Adrenal gland (tissue), 12 donors: ENCODE results near the gene GASK1A. TPM values are rescaled to one million over a fixed set of nuclear protein-coding genes. Genes with fewer than 3 reads are reported as not detected.

Experiments
- DNase-seq, 7 donors: peaks; one replicate each; pipeline ENCODE4 v3.0.0-alpha.2; 2019 to 2020
- H3K27ac ChIP-seq, 5 donors: fragments of 200-600 bp; sonication (generic) in 4 of 5; 1 replicate in 3 of 5; 2 replicates in 2 of 5; pipeline versions ENCODE4 v1.5.1 to v1.8.0; 2016 to 2020; ENCODE audit warnings: mild to moderate bottlenecking in 1 of 5
- H3K27me3 ChIP-seq: fragments of 200-600 bp; 2 replicates; pipeline ENCODE4 v1.8.0; 2021
- H3K36me3 ChIP-seq, 2 donors: fragments of 200-600 bp; replicated peaks in 1 of 2; 1 replicate in 1 of 2; 2 replicates in 1 of 2; pipeline versions ENCODE4 v1.5.1 to v1.8.0; 2018 to 2022
- H3K4me1 ChIP-seq, 2 donors: fragments of 200-600 bp; replicated peaks in 1 of 2; 1 replicate in 1 of 2; 2 replicates in 1 of 2; pipeline versions ENCODE4 v1.5.1 to v1.8.0; 2018 to 2021
- H3K4me3 ChIP-seq, 4 donors: fragments of 200-600 bp; sonication (generic) in 3 of 4; one replicate each; pipeline ENCODE4 v1.5.1; 2016 to 2018
- H3K9me3 ChIP-seq, 3 donors: fragments of 200-600 bp; sonication (generic) in 1 of 3; replicated peaks in 1 of 3; 1 replicate in 2 of 3; 2 replicates in 1 of 3; pipeline versions ENCODE4 v1.5.1 to v1.8.0; 2016 to 2021
- CTCF ChIP-seq, 6 experiments: fragments of 450-650 bp in 4 of 6; fragments of 200-600 bp in 2 of 6; sonication (generic) in 1 of 6; IDR thresholded peaks; 1 replicate in 5 of 6; 2 replicates in 1 of 6; pipeline versions ENCODE4 v1.5.1 to v1.8.0; 2016 to 2021; ENCODE audit warnings: antibody characterized with exemption in 6 of 6, mild to moderate bottlenecking in 2 of 6, moderate library complexity in 1 of 6
- POLR2A ChIP-seq, 2 donors: fragments of 450-650 bp; IDR thresholded peaks; one replicate each; pipeline ENCODE4 v1.6.1; 2017; ENCODE audit warnings: antibody characterized with exemption in 2 of 2, mild to moderate bottlenecking in 2 of 2, moderate library complexity in 1 of 2
- WGBS, 4 donors: extraction: QIAGEN DNeasy Blood & Tissue Kit in 2 of 4; methylation state at CpG; one replicate each; pipeline versions ENCODE4 v1.1.5 to v1.1.7; 2013 to 2017; 5-methylcytosine and 5-hydroxymethylcytosine counted together
- intact Hi-C, 2 donors: fragments of 100-400 bp; cut with DNase I; formaldehyde crosslinking; loops; one replicate each; pipeline versions ENCODE4 v1.14.1 to v1.15.0; 2022 to 2023
- polyA plus RNA-seq, 3 donors: library from polyadenylated mRNA; stranded (reverse); fragments of 200-250 nt in 2 of 3; fragments of 350-450 nt in 1 of 3; fragmentation: Illumina TruSeq in 1 of 3; extraction: RNeasy Lipid Tissue Mini Kit (QIAGEN cat#74804) in 1 of 3; gene quantifications; one replicate each; pipeline ENCODE4 v1.2.3, GENCODE V29; 2013 to 2014
- total RNA-seq, 9 donors: library from RNA; depleted of rRNA in 4 of 9; stranded (reverse); fragments of >200 nt in 4 of 9; fragments of 120-200 nt in 1 of 9; fragmentation: NEBNext Ultra II Directional in 1 of 9; extraction: Animal tissue kit (Norgen Biotek cat#: 25700) in 1 of 9; gene quantifications; one replicate each; pipeline versions ENCODE4 v1.1.0 to v1.2.4, GENCODE V29; 2013 to 2023
- donor health status: healthy with polysubstance abuse.
- donor health status: Bipolar disorder and iron deficiency.
- donor health status: DM: yes; HTN: yes; CAD: no.
- donor health status: DM: no; HTN: no; CAD: no.
- donor health status: DM: no; HTN: no; CAD: no.
- donor health status: DM: yes; HTN: yes; CAD: no.

Gene GASK1A
- total and polyA plus RNA-seq, 12 donors = 1.5 to 15.5 (median 4.5) TPM

- Histone ChIP-seq H3K36me3 (no peaks in the 10 kb centered on the region), H3K4me3 (no peak overlapping the region), H3K27ac (no peak overlapping the region), H3K27me3 (no peaks in the 10 kb centered on the region), H3K4me1 (no peaks in the 10 kb centered on the region), H3K9me3 (peaks cover 0 to 7% (median 3%) of the 10 kb centered on the region in 3 donors)
- 80 to 96% (median 93%) methylated on average over 4 to 5 of the region's 5 CpGs for WGBS, 4 donors
- TF ChIP-seq CTCF (IDR thresholded peaks at IDR 0.05) (no peak), POLR2A (IDR thresholded peaks at IDR 0.05) (no peak)
- DNase-seq = no peak
- intact Hi-C loops = no loop called here
Measured at GRCh38 chr3:43054754-43055153, 75.6 kb downstream of the GASK1A start.

DNA sequence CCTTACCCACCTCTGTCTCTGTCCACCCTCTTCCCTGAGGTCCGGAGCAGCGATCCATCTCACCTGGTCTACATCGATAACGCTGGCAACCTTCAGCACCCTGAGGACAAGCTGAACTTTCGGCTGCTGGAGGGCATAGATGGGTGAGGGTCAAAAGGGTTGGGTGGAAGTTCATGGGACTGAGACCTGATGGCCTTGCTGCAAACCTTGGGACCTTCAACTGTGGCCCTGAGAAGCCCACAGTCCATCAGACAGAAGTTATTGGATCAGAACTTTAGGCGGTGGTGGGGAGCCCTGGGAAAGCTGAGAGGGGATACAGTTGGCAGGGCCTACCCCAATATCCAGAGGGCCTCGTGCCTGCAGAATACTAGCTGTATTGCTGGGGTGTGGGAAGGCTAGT lies 76.3 kb downstream of the GASK1A start:
- intact Hi-C loops = no loop called here
- no peak overlapping the region for H3K4me3 ChIP-seq
- peaks cover 0 to 3% (median 3%) of the 10 kb centered on the region in 3 donors for H3K9me3 ChIP-seq
- 91 to 95% (median 94%) methylated on average over 7 of the region's 7 CpGs for WGBS, 4 donors
- H3K36me3 ChIP-seq = no peaks in the 10 kb centered on the region
- DNase-seq = no peak
- H3K4me1 ChIP-seq = no peaks in the 10 kb centered on the region
- TF ChIP-seq POLR2A (IDR thresholded peaks at IDR 0.05) (no peak), CTCF (IDR thresholded peaks at IDR 0.05) (no peak)
- H3K27ac ChIP-seq = no peak overlapping the region
- no peaks in the 10 kb centered on the region for H3K27me3 ChIP-seq

DNA sequence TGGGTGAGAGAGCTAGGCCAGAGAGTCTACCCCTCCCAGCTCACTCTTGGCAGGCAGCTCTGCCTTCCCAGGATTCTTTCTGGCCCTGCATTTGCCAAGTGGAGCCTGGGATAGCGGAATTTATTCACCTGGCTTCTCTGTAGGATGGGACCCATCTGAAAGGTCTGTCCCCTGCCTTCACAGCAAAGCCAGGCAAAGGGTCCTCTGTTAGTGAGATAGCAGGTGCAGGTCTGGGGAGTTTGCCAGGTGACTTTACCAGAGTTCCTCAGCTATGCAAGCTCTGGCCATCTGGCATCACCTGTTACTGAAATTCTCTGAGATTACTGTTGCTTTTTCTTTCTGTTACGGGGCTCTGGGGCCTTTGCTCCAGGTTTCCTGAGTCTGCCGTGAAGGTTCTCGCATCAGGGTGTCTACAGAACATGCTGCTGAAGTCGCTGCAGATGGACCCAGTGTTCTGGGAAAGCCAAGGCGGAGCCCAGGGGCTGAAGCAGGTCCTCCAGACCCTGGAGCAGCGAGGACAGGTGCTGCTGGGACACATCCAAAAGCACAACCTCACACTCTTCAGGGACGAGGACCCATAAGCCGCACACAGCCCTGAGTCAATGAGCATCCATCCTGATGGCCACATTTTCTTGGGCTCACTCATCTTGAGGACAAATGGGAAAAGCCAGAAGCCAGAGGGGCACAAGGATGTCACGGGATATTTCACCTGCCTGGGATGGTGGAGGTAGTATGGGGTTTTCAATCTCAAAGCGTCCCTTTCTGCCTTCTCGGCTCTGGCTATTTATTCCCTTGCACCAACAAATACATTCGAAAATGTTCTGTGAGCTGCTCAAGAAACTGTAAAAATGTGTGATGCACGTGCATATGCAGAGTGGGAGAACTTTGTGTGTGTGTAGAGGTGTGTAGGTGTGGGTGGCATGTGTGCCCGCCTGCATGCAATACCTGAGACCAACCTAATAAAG lies 77.0 kb downstream of the GASK1A start:
- no peak for TF ChIP-seq POLR2A (IDR thresholded peaks at IDR 0.05)

GRCh38 chr3:43059456-43059855 lies 80.3 kb downstream of the GASK1A start:
- intact Hi-C loops = no loop called here
- no peaks in the 10 kb centered on the region for H3K27me3 ChIP-seq
- H3K9me3 ChIP-seq = no peaks in the 10 kb centered on the region
- no peaks in the 10 kb centered on the region for H3K4me1 ChIP-seq
- H3K4me3 ChIP-seq = no peak overlapping the region
- DNase-seq = no peak
- H3K27ac ChIP-seq = no peak overlapping the region
- 81 to 96% (median 94%) methylated on average over 1 of the region's 1 CpG for WGBS, 4 donors
- H3K36me3 ChIP-seq = no peaks in the 10 kb centered on the region
- TF ChIP-seq CTCF (IDR thresholded peaks at IDR 0.05) (no peak), POLR2A (IDR thresholded peaks at IDR 0.05) (no peak)

More for the DNA sequence above, 77.0 kb downstream of the GASK1A start:
- Histone ChIP-seq H3K27ac (no peak overlapping the region), H3K27me3 (no peaks in the 10 kb centered on the region), H3K9me3 (peaks cover 0 to under 1% (median 0%) of the 10 kb centered on the region in 3 donors), H3K36me3 (no peaks in the 10 kb centered on the region), H3K4me3 (no peak overlapping the region), H3K4me1 (no peaks in the 10 kb centered on the region)
- 88 to 91% (median 88%) methylated on average over 9 to 15 of the region's 15 CpGs for WGBS, 4 donors
- no peak for DNase-seq
- intact Hi-C loops = no loop called here
